Right lobe of liver (tissue), 4 donors: ENCODE results near the gene COL27A1.

Experiments
- POLR2A ChIP-seq: fragments of 450-650 bp; IDR thresholded peaks from one replicate; pipeline ENCODE4 v1.6.1; 2017; ENCODE audit warnings: antibody characterized with exemption, mild to moderate bottlenecking
- TF ChIP-seq, protein P1 (sequence below), 4 donors: fragments of 200-600 bp in 3 of 4; fragments of 450-650 bp in 1 of 4; IDR thresholded peaks; one replicate each; pipeline versions ENCODE4 v1.5.1 to v1.8.0; 2016 to 2022; ENCODE audit warnings: antibody characterized with exemption in 4 of 4, mild to moderate bottlenecking in 2 of 4
- donor health status: DM: no; HTN: no; CAD: no.
- donor health status: DM: no; HTN: no; CAD: no.
- donor health status: DM: no; HTN: yes; CAD: no.

DNA sequence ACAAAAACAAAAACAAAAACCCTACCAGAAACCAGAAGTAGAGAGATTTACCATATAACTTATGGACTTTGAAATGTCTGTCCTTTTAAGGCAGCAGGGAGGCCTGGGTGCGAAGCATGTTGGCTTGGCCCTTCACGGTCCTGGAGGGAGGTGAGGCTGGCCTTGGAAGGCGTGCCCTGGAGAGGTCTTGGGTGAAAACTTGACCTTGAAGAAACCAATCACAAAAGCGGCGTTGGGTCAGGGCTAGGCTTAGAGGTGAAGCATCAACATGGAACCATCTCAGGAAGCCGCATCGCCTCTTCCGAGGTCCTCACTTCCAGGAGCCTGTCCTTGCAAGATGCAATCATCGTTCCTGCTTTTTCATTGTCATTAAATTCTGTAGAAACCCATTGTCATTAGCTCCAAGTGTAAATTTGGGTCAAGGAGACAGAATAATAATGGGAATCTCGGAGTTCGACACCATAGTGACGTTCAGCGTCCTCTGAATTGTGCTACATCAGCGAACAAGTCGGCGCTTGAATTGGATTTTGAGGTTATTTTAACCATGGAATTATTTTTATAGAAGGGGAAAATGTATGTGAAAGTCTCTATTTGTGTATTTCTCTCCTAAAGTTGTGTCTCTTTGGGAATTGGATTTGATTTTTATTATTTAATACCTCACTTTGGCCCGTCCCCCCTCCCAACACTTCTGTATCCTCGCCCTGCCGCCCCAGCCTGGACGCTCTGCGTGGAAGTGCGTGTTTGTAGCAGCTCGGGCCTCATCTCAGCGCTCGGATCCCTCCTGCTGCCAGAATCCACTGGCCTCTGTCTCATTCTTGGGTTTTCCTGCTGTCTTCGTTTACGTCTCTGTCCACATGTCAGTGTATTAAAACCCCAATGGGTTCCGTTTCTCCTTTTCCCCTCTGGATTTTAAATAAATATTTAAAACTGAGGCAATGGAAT lies 156.5 kb downstream of the COL27A1 start:
- TF ChIP-seq, protein P1, sequence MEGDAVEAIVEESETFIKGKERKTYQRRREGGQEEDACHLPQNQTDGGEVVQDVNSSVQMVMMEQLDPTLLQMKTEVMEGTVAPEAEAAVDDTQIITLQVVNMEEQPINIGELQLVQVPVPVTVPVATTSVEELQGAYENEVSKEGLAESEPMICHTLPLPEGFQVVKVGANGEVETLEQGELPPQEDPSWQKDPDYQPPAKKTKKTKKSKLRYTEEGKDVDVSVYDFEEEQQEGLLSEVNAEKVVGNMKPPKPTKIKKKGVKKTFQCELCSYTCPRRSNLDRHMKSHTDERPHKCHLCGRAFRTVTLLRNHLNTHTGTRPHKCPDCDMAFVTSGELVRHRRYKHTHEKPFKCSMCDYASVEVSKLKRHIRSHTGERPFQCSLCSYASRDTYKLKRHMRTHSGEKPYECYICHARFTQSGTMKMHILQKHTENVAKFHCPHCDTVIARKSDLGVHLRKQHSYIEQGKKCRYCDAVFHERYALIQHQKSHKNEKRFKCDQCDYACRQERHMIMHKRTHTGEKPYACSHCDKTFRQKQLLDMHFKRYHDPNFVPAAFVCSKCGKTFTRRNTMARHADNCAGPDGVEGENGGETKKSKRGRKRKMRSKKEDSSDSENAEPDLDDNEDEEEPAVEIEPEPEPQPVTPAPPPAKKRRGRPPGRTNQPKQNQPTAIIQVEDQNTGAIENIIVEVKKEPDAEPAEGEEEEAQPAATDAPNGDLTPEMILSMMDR (IDR thresholded peaks at IDR 0.05), result no peak
- no peak for TF ChIP-seq POLR2A
